D721Med (cell line): Measurements from ENCODE around the gene SCAPER.

Experiments used
- DNase-seq: peaks from one replicate; pipeline ENCODE4 v3.0.0; 2011; ENCODE audit warnings: low spot score; ENCODE audit not compliant: insufficient read length
- FAIRE-seq: peaks from 2 replicates; lab custom pipeline; 2011; peaks lifted over from hg19 to GRCh38; lab: Jason Lieb, UNC
- TF ChIP-seq, protein P1 (sequence below): IDR thresholded peaks from 2 replicates; pipeline ENCODE4 v1.5.1; 2012; ENCODE audit warnings: mild to moderate bottlenecking, control low read depth; ENCODE audit not compliant: insufficient read depth; ENCODE audit errors: missing control alignments

The SCAPER gene

GRCh38 chr15:76664895-76665294, 240.2 kb downstream of the SCAPER start:
- DNase-seq: no peak
- peak; percentile 16 for FAIRE-seq
- TF ChIP-seq, protein P1, sequence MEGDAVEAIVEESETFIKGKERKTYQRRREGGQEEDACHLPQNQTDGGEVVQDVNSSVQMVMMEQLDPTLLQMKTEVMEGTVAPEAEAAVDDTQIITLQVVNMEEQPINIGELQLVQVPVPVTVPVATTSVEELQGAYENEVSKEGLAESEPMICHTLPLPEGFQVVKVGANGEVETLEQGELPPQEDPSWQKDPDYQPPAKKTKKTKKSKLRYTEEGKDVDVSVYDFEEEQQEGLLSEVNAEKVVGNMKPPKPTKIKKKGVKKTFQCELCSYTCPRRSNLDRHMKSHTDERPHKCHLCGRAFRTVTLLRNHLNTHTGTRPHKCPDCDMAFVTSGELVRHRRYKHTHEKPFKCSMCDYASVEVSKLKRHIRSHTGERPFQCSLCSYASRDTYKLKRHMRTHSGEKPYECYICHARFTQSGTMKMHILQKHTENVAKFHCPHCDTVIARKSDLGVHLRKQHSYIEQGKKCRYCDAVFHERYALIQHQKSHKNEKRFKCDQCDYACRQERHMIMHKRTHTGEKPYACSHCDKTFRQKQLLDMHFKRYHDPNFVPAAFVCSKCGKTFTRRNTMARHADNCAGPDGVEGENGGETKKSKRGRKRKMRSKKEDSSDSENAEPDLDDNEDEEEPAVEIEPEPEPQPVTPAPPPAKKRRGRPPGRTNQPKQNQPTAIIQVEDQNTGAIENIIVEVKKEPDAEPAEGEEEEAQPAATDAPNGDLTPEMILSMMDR: no peak

- DNase-seq (no peak), FAIRE-seq (no peak)
- TF ChIP-seq, protein P1: no peak
These were observed 240.7 kb downstream of the SCAPER start for GRCh38 chr15:76664411-76664810.

- no peak for DNase-seq
- TF ChIP-seq, protein P1: no peak
- FAIRE-seq: no peak
These were observed 241.6 kb downstream of the SCAPER start for GRCh38 chr15:76663529-76663928.

DNA sequence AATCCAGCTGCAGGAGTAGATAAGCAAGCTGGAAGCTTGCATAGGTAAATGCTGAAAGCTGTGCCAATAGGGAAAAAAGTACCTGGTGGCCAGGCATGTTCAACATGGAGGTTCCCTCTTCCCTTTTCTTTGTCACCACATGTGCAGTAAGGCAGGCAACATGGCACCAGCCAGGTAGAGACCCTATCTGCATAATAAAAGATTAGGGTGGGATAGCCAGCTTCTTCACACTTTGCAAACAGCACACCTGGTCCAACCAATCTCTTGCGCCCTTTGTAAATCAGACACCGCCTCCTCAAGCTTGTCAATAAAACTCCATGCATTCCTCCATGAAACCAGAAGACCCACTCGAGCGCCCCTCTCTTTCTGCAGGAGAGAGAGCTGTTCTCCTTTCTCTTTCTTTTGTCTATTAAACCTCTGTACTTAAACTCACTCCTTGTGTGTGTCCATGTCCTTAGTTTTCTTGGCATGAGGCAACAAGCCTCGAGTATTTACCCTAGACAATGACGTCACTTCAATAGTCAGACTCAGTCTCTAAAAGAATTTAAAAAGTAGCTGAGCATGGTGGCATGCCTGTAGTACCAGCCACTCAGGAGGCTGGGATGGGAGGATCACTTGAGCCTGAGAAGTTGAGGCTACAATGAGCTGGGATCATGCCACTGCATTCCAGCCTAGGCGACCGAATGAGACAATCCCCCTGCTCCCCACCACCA, 256.3 kb downstream of the SCAPER start:
- no peak for FAIRE-seq
- no peak for DNase-seq
- TF ChIP-seq, protein P1: no peak

DNA sequence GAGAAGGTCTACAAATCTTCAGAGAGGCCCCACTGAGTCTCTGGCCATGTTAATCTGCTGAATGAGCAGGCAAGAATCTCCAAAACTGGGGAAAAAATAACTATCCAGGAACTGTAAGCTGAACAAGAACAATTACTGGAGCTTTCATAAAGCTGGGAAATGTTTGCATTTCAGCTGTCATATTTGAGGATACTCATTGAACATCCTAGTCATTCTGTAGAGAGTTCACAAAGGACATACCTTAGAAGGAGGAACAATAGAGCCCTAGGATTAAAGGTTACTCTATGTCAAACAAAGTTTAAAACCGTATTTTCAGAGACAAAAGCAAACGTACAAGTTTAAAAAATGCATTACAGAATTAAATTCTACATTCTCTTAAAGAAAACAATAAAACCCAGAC, 257.5 kb downstream of the SCAPER start:
- TF ChIP-seq, protein P1: no peak
- DNase-seq (no peak), FAIRE-seq (no peak)

DNA sequence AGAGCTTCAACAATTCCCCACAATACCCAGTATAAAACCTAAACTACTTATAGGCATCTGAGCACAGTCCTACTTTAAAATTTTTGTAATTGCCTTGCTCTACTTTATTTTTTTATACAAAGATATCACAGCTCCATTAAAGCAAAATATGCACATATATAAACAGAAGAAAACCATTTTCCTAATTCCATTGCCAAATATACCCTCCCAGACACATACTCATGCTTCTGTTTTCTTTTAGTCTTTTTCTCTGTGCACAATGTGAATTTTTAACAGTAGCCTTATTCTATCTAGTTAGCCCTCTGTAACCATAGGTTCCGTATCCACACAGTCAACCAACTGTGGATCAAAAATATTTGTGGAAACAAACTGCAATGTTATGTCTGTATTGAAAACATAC, 260.5 kb downstream of the SCAPER start:
- no peak for FAIRE-seq
- TF ChIP-seq, protein P1: no peak
- no peak for DNase-seq

DNA sequence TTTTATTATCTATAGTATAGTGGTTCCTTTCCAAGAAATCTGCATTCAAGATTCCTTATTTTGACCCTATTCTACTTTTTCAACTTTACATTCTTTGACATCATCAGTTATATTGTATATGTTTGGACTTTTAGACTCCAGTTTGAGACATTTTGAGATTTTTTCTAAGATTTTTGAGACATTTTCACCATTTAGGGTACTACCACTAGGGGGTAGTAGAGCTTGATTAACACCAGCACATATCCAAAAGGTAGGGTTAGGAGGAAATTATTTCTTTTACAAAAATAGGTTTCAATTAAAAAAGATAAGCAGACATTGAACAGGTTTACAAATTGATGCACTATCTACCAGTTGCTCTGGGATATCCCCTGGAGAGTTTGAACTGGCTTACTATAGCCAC, 262.5 kb downstream of the SCAPER start:
- TF ChIP-seq, protein P1: peak; percentile 12
- DNase-seq (no peak), FAIRE-seq (no peak)
